Effector memory CD4-positive, alpha-beta T cell (primary cell): ENCODE data around the gene TK2.

ENCODE experiments used
- DNase-seq, 3 donors: peaks; one replicate each; pipeline ENCODE4 v3.0.0-alpha.2; 2020
- H3K27ac ChIP-seq: 2 replicates; pipeline ENCODE4 v1.7.0; 2013; ENCODE audit warnings: mild to moderate bottlenecking, low read length, moderate library complexity; ENCODE audit not compliant: insufficient read depth, poor library complexity, severe bottlenecking
- H3K27me3 ChIP-seq: replicated peaks from 2 replicates; pipeline ENCODE4 v1.7.0; 2013; ENCODE audit warnings: mild to moderate bottlenecking, low read length; ENCODE audit not compliant: insufficient read depth, control insufficient read depth, poor library complexity, severe bottlenecking
- H3K36me3 ChIP-seq: 2 replicates; pipeline ENCODE4 v1.7.0; 2013; ENCODE audit warnings: mild to moderate bottlenecking, low read length, moderate library complexity; ENCODE audit not compliant: control insufficient read depth, insufficient read depth
- H3K4me1 ChIP-seq: 2 replicates; pipeline ENCODE4 v1.7.0; 2013; ENCODE audit warnings: low read length, mild to moderate bottlenecking; ENCODE audit not compliant: control insufficient read depth, insufficient read depth, poor library complexity, severe bottlenecking
- H3K4me3 ChIP-seq: 2 replicates; pipeline ENCODE4 v1.7.0; 2013; ENCODE audit warnings: low read length, low read depth, mild to moderate bottlenecking; ENCODE audit not compliant: insufficient read depth, poor library complexity, severe bottlenecking
- H3K9me3 ChIP-seq: 2 replicates; pipeline ENCODE4 v1.7.0; 2013; ENCODE audit warnings: mild to moderate bottlenecking, low read length, moderate library complexity; ENCODE audit not compliant: control insufficient read depth

Gene TK2

GRCh38 chr16:66476328-66477027 is 73.4 kb downstream of the TK2 start:
- peak in 2 of 3 donors; percentile 10 to 20 for DNase-seq

GRCh38 chr16:66475232-66475631 is 74.7 kb downstream of the TK2 start:
- no peak overlapping the region for H3K27ac ChIP-seq
- peaks cover 15% of the 10 kb centered on the region for H3K4me1 ChIP-seq
- H3K9me3 ChIP-seq = no peaks in the 10 kb centered on the region
- H3K36me3 ChIP-seq = no peaks in the 10 kb centered on the region
- no peaks in the 10 kb centered on the region for H3K27me3 ChIP-seq
- H3K4me3 ChIP-seq = no peak overlapping the region
- DNase-seq = no peak

More at GRCh38 chr16:66476328-66477027, 73.4 kb downstream of the TK2 start:
- Histone ChIP-seq H3K27me3 (no peaks in the 10 kb centered on the region), H3K4me3 (no peak overlapping the region), H3K4me1 (peaks cover 15% of the 10 kb centered on the region), H3K9me3 (no peaks in the 10 kb centered on the region), H3K27ac (no peak overlapping the region), H3K36me3 (no peaks in the 10 kb centered on the region)

GRCh38 chr16:66474750-66475199 is 75.1 kb downstream of the TK2 start:
- H3K27me3 ChIP-seq = no peaks in the 10 kb centered on the region
- H3K36me3 ChIP-seq = no peaks in the 10 kb centered on the region
- no peaks in the 10 kb centered on the region for H3K9me3 ChIP-seq
- no peak overlapping the region for H3K27ac ChIP-seq
- peak; percentile 16 to 32 (median 27) for DNase-seq
- H3K4me3 ChIP-seq = no peak overlapping the region
- peaks cover 15% of the 10 kb centered on the region for H3K4me1 ChIP-seq

- DNase-seq = no peak
- H3K4me3 ChIP-seq = no peak overlapping the region
- H3K27me3 ChIP-seq = no peaks in the 10 kb centered on the region
- peaks cover 10% of the 10 kb centered on the region for H3K4me1 ChIP-seq
- no peak overlapping the region for H3K27ac ChIP-seq
- H3K36me3 ChIP-seq = no peaks in the 10 kb centered on the region
- H3K9me3 ChIP-seq = no peaks in the 10 kb centered on the region
Observed at GRCh38 chr16:66473654-66474519, 76.0 kb downstream of the TK2 start.

GRCh38 chr16:66473051-66473571 is 76.8 kb downstream of the TK2 start:
- DNase-seq = no peak
- Histone ChIP-seq H3K27ac (no peak overlapping the region), H3K27me3 (no peaks in the 10 kb centered on the region), H3K4me1 (peaks cover 5% of the 10 kb centered on the region), H3K4me3 (no peak overlapping the region), H3K9me3 (no peaks in the 10 kb centered on the region), H3K36me3 (no peaks in the 10 kb centered on the region)

GRCh38 chr16:66471716-66472393 is 78.1 kb downstream of the TK2 start:
- Histone ChIP-seq H3K36me3 (no peaks in the 10 kb centered on the region), H3K27ac (no peak overlapping the region), H3K4me3 (no peak overlapping the region), H3K4me1 (peaks cover 5% of the 10 kb centered on the region), H3K27me3 (no peaks in the 10 kb centered on the region), H3K9me3 (no peaks in the 10 kb centered on the region)
- DNase-seq = no peak

- no peaks in the 10 kb centered on the region for H3K27me3 ChIP-seq
- H3K4me3 ChIP-seq = no peak overlapping the region
- no peaks in the 10 kb centered on the region for H3K9me3 ChIP-seq
- no peak for DNase-seq
- H3K4me1 ChIP-seq = peaks cover 5% of the 10 kb centered on the region
- H3K36me3 ChIP-seq = no peaks in the 10 kb centered on the region
- H3K27ac ChIP-seq = no peak overlapping the region
Observed at GRCh38 chr16:66471264-66471663, 78.7 kb downstream of the TK2 start.

GRCh38 chr16:66470556-66470955 is 79.4 kb downstream of the TK2 start:
- DNase-seq = no peak
- Histone ChIP-seq H3K4me1 (peaks cover 5% of the 10 kb centered on the region), H3K27ac (no peak overlapping the region), H3K36me3 (no peaks in the 10 kb centered on the region), H3K27me3 (no peaks in the 10 kb centered on the region), H3K9me3 (no peaks in the 10 kb centered on the region), H3K4me3 (no peak overlapping the region)

- Histone ChIP-seq H3K36me3 (no peaks in the 10 kb centered on the region), H3K27ac (no peak overlapping the region), H3K27me3 (no peaks in the 10 kb centered on the region), H3K4me1 (peaks cover 5% of the 10 kb centered on the region), H3K4me3 (no peak overlapping the region), H3K9me3 (no peaks in the 10 kb centered on the region)
- no peak for DNase-seq
Observed at GRCh38 chr16:66469947-66470546, 79.9 kb downstream of the TK2 start.
